Lung microvascular endothelial cell (primary cell): Measurements from ENCODE around the gene INAFM2. TPM values are rescaled to one million over a fixed set of nuclear protein-coding genes. Genes with fewer than 3 reads are reported as not detected.

Source experiments
- DNase-seq, 2 donors: peaks; one replicate each; pipeline versions ENCODE4 v3.0.0 to v3.0.0-alpha.2; 2010; ENCODE audit warnings: low read depth in 2 of 2
- total RNA-seq: library from RNA; depleted of rRNA; stranded (reverse); fragments of >200 nt; gene quantifications from 2 replicates; pipeline ENCODE4 v1.2.1, GENCODE V29; 2014

The INAFM2 gene
- total RNA-seq, 1 donor from 2014 or later, result 14.1 TPM

- peak in 1 of 2 donors; percentile 37 for DNase-seq
Measured at GRCh38 chr15:40328176-40328575, 4.7 kb downstream of the INAFM2 start.

GRCh38 chr15:40328751-40329150, 5.3 kb downstream of the INAFM2 start:
- DNase-seq, result no peak

- no peak for DNase-seq
Measured at GRCh38 chr15:40329804-40330203, 6.3 kb downstream of the INAFM2 start.

GRCh38 chr15:40330368-40330836, 6.9 kb downstream of the INAFM2 start:
- DNase-seq, result no peak

GRCh38 chr15:40331026-40331425, 7.5 kb downstream of the INAFM2 start:
- no peak for DNase-seq

DNA sequence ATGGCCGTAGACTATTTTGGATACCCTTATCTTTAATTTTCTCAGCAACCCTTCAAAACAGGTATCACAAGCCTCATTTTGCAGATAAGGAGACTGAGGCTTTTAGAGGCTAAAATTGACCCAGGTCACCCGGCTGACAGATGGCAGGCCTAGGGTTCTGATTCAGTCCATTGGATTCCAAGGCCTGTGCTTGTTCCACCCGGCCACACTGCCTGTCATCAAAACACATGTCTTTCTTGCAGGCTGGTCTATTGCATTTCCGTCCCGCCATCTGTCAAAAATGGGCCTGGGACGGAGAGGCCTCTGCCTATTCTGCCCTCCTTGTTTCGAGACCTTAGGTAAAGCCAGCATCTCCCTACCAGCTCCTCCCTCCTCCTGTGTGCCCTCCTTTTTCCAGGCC, 8.1 kb downstream of the INAFM2 start:
- no peak for DNase-seq

DNA sequence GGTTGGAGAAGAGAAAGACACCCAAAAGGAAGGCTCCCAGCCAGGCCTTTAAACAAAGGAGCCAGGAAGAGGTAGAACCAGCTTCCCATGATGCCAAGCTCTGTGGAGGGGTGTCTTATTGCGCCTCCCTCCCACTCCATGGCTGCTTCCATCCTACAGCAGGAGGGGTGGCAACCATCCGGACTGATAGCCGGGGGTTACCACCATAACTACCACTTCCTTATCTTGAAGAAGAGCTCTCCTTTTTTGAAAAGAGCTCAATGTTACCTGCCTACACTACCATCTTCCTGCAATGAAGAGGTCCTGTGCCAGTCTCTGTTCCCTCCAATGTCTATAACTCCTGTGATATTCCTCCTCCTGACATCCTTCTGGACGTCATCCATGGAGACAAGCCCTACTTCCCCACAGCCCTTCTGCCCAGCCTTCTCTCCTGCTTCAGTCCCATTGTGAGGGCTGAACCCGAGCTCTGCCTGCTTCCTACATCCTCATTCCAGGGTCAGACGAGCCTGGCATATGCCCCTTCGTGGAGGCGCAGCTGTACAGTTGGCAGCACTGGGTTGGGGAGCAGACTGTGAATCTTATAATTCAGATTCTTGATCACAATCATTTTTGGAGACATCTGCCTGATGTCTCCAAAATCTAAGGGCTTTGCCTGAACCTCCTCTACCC, 8.8 kb downstream of the INAFM2 start:
- no peak for DNase-seq

- DNase-seq, result peak; percentile 52 to 97
Measured at GRCh38 chr15:40333922-40334492, 10.5 kb downstream of the INAFM2 start.

DNA sequence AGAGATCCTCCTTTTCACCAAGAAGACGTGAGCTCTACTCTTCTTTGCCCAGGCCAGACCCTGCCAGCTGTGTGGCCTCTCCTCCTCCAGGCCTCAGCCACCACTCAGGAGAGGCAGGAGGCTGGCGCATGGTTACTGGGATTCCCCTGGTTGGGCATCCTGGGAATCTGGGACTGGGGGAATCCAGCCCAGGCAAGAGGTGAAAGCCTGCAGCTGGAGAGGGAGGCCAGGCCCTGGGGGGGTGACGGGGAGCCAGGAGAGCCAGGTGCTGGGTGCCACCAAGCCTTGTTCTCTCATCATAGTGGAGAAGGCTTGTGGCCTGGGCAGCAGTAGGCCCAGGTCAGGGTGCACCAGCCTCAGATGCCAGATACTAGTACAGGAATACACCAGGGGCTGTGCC, 11.0 kb downstream of the INAFM2 start:
- peak in 1 of 2 donors; percentile 38 for DNase-seq

- no peak for DNase-seq
Measured at GRCh38 chr15:40334941-40335795, 11.7 kb downstream of the INAFM2 start.

DNA sequence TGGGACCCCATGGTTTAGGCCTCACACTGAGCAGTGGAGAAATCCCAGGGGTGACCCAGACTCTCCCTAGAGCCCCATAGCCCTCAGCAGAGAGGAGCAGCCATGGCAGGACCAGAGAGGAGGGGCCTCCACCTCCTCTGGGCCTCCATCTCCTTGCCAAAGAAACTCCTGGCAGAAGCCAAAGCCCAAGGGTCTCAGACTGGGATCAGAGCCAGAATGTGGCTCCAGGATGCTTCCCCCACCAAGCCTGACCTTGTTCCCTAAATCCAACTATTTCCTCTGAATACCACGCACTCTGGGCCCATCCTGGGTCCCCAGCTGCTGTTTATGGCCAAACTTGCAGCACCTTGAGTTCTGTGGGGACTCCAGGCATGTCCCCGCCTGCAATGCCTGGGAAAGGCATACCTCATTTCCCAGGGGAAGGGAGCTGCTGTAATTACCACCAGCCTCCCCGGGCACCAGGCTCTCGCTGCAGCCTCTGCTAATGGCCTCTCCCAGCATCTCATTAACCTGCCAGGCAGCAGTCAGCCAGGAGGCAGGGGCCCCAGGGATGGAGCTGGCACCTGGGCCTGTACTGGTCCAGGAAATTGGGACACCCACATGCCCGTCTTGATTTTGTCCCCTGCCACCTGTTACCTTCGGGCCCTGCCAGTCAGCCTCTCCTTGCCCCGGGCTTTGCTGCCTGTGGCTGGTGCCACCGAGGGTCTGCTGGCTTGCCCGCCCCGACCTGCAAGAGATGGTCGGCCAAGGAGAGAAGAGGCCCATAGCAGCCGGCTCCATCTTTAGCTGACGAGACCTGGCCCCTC, 12.6 kb downstream of the INAFM2 start:
- no peak for DNase-seq

DNA sequence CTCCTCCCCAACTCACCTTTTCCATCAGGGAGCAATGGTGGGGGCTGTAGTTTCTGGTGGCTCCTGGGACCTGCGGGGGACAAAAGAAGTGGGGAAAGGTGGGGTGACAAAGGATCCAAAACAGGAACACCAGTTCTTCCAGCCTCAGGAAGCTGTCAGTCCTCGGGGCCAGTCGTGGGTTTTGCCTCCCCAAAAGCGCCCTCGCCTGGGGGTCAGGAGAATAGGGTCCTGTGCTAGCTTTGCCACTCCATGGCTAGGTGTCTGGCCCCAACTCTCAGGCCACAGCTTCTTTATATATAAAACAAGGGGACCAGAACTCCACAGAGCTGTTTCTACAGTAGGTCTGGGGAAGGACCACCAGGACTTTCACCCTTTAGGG, 13.2 kb downstream of the INAFM2 start:
- DNase-seq, result no peak

DNA sequence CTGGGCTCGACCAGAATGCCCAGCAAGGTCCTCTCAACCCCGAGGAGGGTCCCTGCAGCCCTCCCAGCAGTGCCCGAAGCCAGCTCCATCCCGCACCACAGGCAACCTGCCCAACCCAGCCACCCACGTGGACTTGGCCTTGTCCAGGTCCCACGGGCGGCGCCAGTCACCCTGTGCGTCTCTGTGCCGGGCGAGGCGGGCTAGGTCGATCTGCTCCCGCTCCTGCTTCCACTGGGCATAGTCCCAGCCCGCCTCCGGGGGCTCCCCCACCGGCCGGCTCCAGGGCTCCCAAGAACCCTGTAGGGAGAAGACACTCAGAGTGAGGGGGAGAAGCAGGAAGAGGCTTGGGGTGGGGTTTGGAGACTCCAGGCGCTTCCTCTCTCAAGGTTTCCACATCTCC, 14.1 kb downstream of the INAFM2 start:
- no peak for DNase-seq

- DNase-seq, result peak; percentile 85 to 86
Measured at GRCh38 chr15:40338041-40338657, 14.7 kb downstream of the INAFM2 start.

DNA sequence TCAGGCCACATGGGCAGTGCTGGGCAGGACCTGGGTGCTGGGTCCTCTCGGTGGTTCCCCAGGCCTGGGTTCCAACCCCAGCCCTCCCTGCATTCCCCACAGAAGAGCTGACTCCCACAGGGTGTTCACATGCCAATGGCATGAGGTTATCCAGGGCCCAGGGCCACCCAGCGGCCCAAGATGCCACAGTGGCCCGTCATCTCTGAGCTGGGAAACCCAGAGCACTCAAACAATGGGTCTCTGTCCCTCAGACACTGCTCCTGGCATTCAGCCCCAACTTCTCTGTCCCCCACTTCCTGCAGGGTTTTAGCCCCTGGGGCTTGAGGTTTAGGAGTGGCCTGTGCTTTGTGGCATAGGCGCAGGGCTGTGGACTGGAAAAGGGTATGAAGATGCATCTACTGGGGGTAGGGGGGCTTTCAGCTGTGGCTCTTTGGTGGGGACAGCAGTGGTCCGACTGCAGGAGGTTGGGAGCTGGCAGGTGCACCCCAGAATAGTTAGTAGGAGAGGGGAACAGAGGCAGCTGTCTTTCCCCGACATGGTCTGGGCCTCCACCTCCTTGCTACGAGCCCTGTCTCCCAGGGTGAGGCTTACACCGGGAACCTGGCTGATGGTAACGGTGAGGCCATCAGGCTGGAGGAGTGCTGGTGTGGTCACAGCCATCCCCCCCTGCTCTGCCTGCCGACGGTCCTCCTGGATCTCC, 15.6 kb downstream of the INAFM2 start:
- peak in 1 of 2 donors; percentile 68 for DNase-seq

- peak; percentile 33 to 38 for DNase-seq
Measured at GRCh38 chr15:40339621-40339945, 16.1 kb downstream of the INAFM2 start.

DNA sequence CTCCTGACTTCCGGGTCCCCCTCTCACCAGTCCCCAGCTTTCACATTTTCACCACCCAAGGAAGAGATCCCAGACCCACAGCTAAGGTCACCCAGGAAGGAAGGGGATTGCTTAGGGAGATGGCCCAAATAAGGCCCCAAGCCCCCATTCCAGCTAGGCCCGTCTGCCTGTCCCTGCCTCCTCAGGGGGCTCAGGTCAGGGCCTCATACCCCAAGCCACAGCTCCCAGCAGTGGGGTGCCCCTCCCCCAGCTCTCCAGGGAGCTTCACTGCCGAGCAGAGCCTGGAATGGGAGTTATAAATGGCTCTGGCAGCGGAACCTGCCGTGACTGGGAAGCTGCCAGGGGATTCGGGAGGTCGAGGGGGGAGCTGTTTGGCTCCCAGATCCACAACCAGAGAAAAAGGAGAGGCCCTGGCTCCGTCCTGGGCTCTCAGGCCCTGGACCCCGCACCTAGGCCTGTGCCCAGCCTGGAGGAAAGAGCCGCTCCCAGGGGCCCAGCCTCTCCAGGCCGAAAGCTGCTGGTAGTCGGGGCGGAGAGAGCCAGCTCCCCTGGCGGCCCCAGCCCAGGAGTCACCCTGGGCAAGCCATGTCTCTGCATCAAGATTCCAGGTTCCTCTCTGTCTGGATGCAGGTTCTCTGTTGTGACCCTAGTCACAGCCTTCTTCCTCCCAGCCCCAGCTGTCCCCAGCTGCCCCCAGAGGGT, 16.7 kb downstream of the INAFM2 start:
- DNase-seq, result peak; percentile 70 to 87

GRCh38 chr15:40340740-40341400, 17.4 kb downstream of the INAFM2 start, which contains the start of gene CCDC9B:
Gene CCDC9B, minus strand, starts transcription at chr15:40340939. Its CDS starts 120 bp downstream, at chr15:40340819.
- peak; percentile 89 to 91 for DNase-seq
